A549 (cell line): ENCODE data around the gene MIA2. TPM values are rescaled to one million over a fixed set of nuclear protein-coding genes. Genes with fewer than 3 reads are reported as not detected.
A peak's percentile ranks its signal among the peaks of the same experiment; 100 is the strongest.

Source experiments
- ATAC-seq, 2 experiments: fragments of 200-7000 bp in 1 of 2; fragments of >200 bp in 1 of 2; cut with Nextera tagmentation in 1 of 2; cut with Tn5 transposase in 1 of 2; 3 replicates each; pipeline versions ENCODE4 v1.8.0 to v1.9.1; 2018 to 2020; ENCODE audit warnings: mild to moderate bottlenecking in 1 of 2, moderate library complexity in 1 of 2
- CTCF ChIA-PET: fragments of 300-600 bp; sonication (Branson Sonifier 250); formaldehyde crosslinking; extraction: SDS; loops from one replicate; lab custom pipeline; 2021; ENCODE audit warnings: antibody characterized with exemption, inconsistent platforms; lab: Yijun Ruan, JAX
- POLR2A ChIA-PET: fragments of 350-600 bp; formaldehyde crosslinking; extraction: SDS; loops from one replicate; lab custom pipeline; 2021; ENCODE audit warnings: antibody characterized with exemption, inconsistent platforms; lab: Yijun Ruan, JAX
- DNase-seq, 2 experiments: peaks; one replicate each; pipeline versions ENCODE4 v3.0.0 to v3.0.0-alpha.2; 2011 to 2016; ENCODE audit warnings: low read depth in 1 of 2, low spot score in 1 of 2
- FAIRE-seq: peaks from 2 replicates; lab custom pipeline; 2011; peaks lifted over from hg19 to GRCh38; lab: Jason Lieb, UNC
- H3K27ac ChIP-seq, 2 experiments: fragments of >200 bp; sonication (Bioruptor Twin); formaldehyde crosslinking; 3 replicates each; pipeline ENCODE4 v1.5.1; 2016 to 2017
- H3K4me1 ChIP-seq: fragments of >200 bp; sonication (Bioruptor Twin); formaldehyde crosslinking; 3 replicates; pipeline ENCODE4 v1.6.1; 2016
- H3K4me2 ChIP-seq: fragments of >200 bp; sonication (Bioruptor Twin); formaldehyde crosslinking; 3 replicates; pipeline ENCODE4 v1.6.1; 2016
- H3K4me3 ChIP-seq: fragments of >200 bp; sonication (Bioruptor Twin); formaldehyde crosslinking; 3 replicates; pipeline ENCODE4 v1.5.1; 2016
- H3K9me3 ChIP-seq: fragments of >200 bp; sonication (Bioruptor Twin); formaldehyde crosslinking; 3 replicates; pipeline ENCODE4 v1.6.1; 2016
- ATOH8 ChIP-seq: fragments of 250-450 bp; sonication (Bioruptor Pico); IDR thresholded peaks from 2 replicates; pipeline ENCODE4 v1.5.0; 2020; ENCODE audit warnings: low read depth, mild to moderate bottlenecking, moderate library complexity
- BHLHE40 ChIP-seq: IDR thresholded peaks from 2 replicates; pipeline ENCODE4 v1.6.1; 2012; ENCODE audit warnings: low read depth, low read length, inconsistent platforms
- CBX8 ChIP-seq: fragments of 200-600 bp; sonication (generic); IDR thresholded peaks from 2 replicates; pipeline ENCODE4 v1.6.1; 2016
- EHMT2 ChIP-seq: fragments of 200-600 bp; sonication (generic); IDR thresholded peaks from 2 replicates; pipeline ENCODE4 v1.6.1; 2016; ENCODE audit warnings: antibody characterized with exemption, low read depth, mild to moderate bottlenecking, moderate library complexity
- ELK1 ChIP-seq: fragments of 150-350 bp; IDR thresholded peaks from 2 replicates; pipeline ENCODE4 v1.6.1; 2014; ENCODE audit warnings: low read depth, mild to moderate bottlenecking, low read length
- ESRRA ChIP-seq: fragments of 150-350 bp; IDR thresholded peaks from 2 replicates; pipeline ENCODE4 v1.6.1; 2014; ENCODE audit warnings: mild to moderate bottlenecking, low read length, borderline replicate concordance
- GATA3 ChIP-seq: IDR thresholded peaks from 2 replicates; pipeline ENCODE4 v1.6.1; 2012; ENCODE audit warnings: borderline replicate concordance
- HOXB5 ChIP-seq: fragments of 250-450 bp; sonication (Bioruptor Pico); IDR thresholded peaks from 2 replicates; pipeline ENCODE4 v1.5.0; 2020; ENCODE audit warnings: mild to moderate bottlenecking, moderate library complexity
- MAFK ChIP-seq: fragments of 450-650 bp; IDR thresholded peaks from 2 replicates; pipeline ENCODE4 v1.6.1; 2014; ENCODE audit not compliant: partially characterized antibody
- NPAS2 ChIP-seq: fragments of 250-450 bp; sonication (Bioruptor Pico); IDR thresholded peaks from 2 replicates; pipeline ENCODE4 v1.8.0; 2022; ENCODE audit warnings: mild to moderate bottlenecking, moderate library complexity, borderline replicate concordance
- POLR2A ChIP-seq: IDR thresholded peaks from 2 replicates; pipeline ENCODE4 v1.6.1; 2012; ENCODE audit warnings: mild to moderate bottlenecking, low read length
- RAD21 ChIP-seq, 2 experiments: fragments of >200 bp in 1 of 2; sonication (Bioruptor Twin) in 1 of 2; formaldehyde crosslinking in 1 of 2; IDR thresholded peaks in 1 of 2; conservative IDR thresholded peaks in 1 of 2; 2 replicates in 1 of 2; 3 replicates in 1 of 2; pipeline ENCODE4 v1.6.1; 2012 to 2018; ENCODE audit warnings: inconsistent platforms in 1 of 2
- SREBF2 ChIP-seq: fragments of 450-650 bp; IDR thresholded peaks from 2 replicates; pipeline ENCODE4 v1.6.1; 2014; ENCODE audit warnings: mild to moderate bottlenecking, moderate library complexity
- USF2 ChIP-seq: fragments of 450-650 bp; IDR thresholded peaks from 2 replicates; pipeline ENCODE4 v1.6.1; 2014; ENCODE audit warnings: antibody characterized with exemption
- ZNF302 ChIP-seq: fragments of 250-450 bp; sonication (Bioruptor Pico); IDR thresholded peaks from 2 replicates; pipeline ENCODE4 v1.9.0; 2021; ENCODE audit warnings: inconsistent platforms, mild to moderate bottlenecking, moderate library complexity
- WGBS: methylation state at CpG from one replicate; pipeline ENCODE4 v1.1.6; 2017; ENCODE audit errors: missing lambda C conversion rate; 5-methylcytosine and 5-hydroxymethylcytosine counted together
- polyA plus RNA-seq, 4 experiments: library from polyadenylated mRNA; depleted of rRNA in 3 of 4; stranded (reverse); fragments of >200 nt; fragmentation: RNase III in 1 of 4; extraction: RNeasy Plus Mini Kit Qiagen cat#74134 plus additional on column Dnase treatment in 1 of 4; gene quantifications; 2 replicates in 3 of 4; 3 replicates in 1 of 4; pipeline ENCODE4 v1.2.3, GENCODE V29; 2011 to 2017
- TF ChIP-seq, protein P1 (sequence below): IDR thresholded peaks from 2 replicates; pipeline ENCODE4 v1.6.1; 2012

Gene MIA2
- polyA plus RNA-seq, 2 of the 4 experiments (the other 2 are of a cell fraction) = 25.4 to 73.9 TPM

DNA sequence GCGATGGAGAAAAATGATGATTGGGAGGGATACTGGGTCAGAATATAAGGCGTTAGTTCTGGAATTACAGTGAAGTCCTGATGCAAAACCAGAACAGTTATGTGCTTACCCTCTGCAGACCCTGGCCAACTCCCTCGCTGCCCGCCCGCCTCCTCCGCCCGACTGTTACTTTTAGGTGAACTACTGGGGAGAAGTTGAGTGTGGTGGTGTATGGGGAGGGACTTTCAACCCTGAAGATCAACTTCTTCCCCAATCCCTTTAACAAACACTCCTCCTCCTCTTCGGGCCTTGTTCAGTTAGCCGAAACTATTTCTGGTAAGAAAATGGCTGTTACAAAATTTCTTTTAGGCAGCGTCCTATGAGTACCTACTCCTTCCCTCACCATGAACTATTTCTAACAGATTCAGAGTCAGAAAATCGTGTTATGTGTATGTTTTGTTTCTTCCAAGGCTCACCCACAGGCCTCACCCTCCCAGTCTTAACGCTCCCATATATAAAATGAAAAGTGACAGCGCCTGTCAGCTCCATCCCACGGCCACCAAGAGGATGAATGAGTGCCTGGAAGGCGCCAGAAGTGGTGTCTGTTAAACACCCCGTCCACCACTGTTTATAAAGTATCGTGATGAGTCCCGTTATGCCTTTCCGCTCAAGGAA, 197.2 kb downstream of the MIA2 start (continued):
- TF ChIP-seq EHMT2 = no peak
- no peak for TF ChIP-seq NPAS2 (CRISPR knock-in tag)
- no peak for TF ChIP-seq CBX8
- TF ChIP-seq HOXB5 (CRISPR knock-in tag) = no peak
- no peak for TF ChIP-seq ELK1
- no peak for TF ChIP-seq MAFK
- no peak for TF ChIP-seq ESRRA

- peak overlapping the region; percentile 90 for H3K4me2 ChIP-seq
- H3K27ac ChIP-seq = peak overlapping the region; percentile 93 to 98
- ChIA-PET CTCF (interaction anchor here (0.9 to 2.2 kb wide), 2 partner anchors 184 to 325 kb away, joined by 3 to 13 read pairs; no protein-coding TSS in a partner anchor), POLR2A (interaction anchor here (0.6 to 2.9 kb wide), 9 partner anchors 36 to 1790 kb away, joined by 3 to 26 read pairs (median 6); partner anchors contain the start of genes GEMIN2, PNN, SEC23A and TRAPPC6B)
- no peaks in the 10 kb centered on the region for H3K9me3 ChIP-seq
- H3K4me1 ChIP-seq = peaks cover 18% of the 10 kb centered on the region; the same call in 2 of the 3 replicates
- peak overlapping the region; percentile 96 for H3K4me3 ChIP-seq
- FAIRE-seq (no peak), ATAC-seq (peak; percentile 4 to 26), DNase-seq (peak; percentile 16 to 37)
- 1% methylated on average over 10 of the region's 81 CpGs for WGBS
- TF ChIP-seq RAD21 (conservative IDR thresholded peaks at IDR 0.05 in 1 of 2, IDR thresholded peaks at IDR 0.05 in 1 of 2) (no peak), POLR2A (peak; percentile 34), ATOH8 (CRISPR knock-in tag) (no peak), NPAS2 (CRISPR knock-in tag) (0 out of 2 replicates have a peak, but pooled peaks have one; percentile 10), ZNF302 (CRISPR knock-in tag) (no peak)
These were observed 197.9 kb downstream of the MIA2 start for GRCh38 chr14:39431416-39432178.

- Histone ChIP-seq H3K4me3 (peak within 1 kb of the TSS; percentile 96), H3K4me2 (peak within 1 kb of the TSS; percentile 90), H3K27ac (peak within 1 kb of the TSS; percentile 93 to 98), H3K4me1 (peaks cover 17% of the 10 kb centered on the region; the same call in 2 of the 3 replicates)
- POLR2A ChIA-PET = interaction anchor here (0.6 to 2.9 kb wide), 10 partner anchors 10 to 1791 kb away, joined by 3 to 26 read pairs (median 6); partner anchors contain the start of genes GEMIN2, PNN, SEC23A and TRAPPC6B
- FAIRE-seq = no peak
- CTCF ChIA-PET = interaction anchor here (1.5 to 2.2 kb wide), 2 partner anchors 31 to 325 kb away, joined by 3 to 13 read pairs; no protein-coding TSS in a partner anchor
- ATAC-seq = peak; percentile 89 to 93
- TF ChIP-seq USF2 (peak; percentile 80), GATA3 (peak; percentile 82), SREBF2 (no peak), BHLHE40 (peak; percentile 67; the same call in 1 of the 2 replicates)
- TF ChIP-seq, protein P1, sequence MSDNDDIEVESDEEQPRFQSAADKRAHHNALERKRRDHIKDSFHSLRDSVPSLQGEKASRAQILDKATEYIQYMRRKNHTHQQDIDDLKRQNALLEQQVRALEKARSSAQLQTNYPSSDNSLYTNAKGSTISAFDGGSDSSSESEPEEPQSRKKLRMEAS = peak; percentile 51
- TF ChIP-seq, all 56 proteins: peak for 4
- no peaks in the 10 kb centered on the region for H3K9me3 ChIP-seq
- under 1% methylated on average over 23 of the region's 47 CpGs for WGBS
- peak; percentile 89 to 97 for DNase-seq
These were observed 198.5 kb downstream of the MIA2 start, which contains the start of gene FBXO33 for GRCh38 chr14:39432179-39432618. Gene FBXO33, minus strand, starts transcription at chr14:39432433. Its CDS starts 271 bp downstream, at chr14:39432162.
